Measurements from ENCODE around the gene CLK2. TPM values are rescaled to one million over a fixed set of nuclear protein-coding genes. Genes with fewer than 3 reads are reported as not detected.

Gene CLK2
- total RNA-seq, 1 donor from 2014 or later: 32.1 TPM

- intact Hi-C loops (cut with DNase I): loop anchor here (1.0 kb wide), 1 partner anchor 11 kb away; the partner anchor contains the start of gene CLK2
- H3K27ac ChIP-seq: peak within 1 kb of the TSS; percentile 79 to 82
- H3K9me3 ChIP-seq: no peaks in the 10 kb centered on the region
- peaks cover 7 to 13% of the 10 kb centered on the region in 2 donors for H3K4me1 ChIP-seq
- no peaks in the 10 kb centered on the region for H3K27me3 ChIP-seq
- peak; percentile 88 to 98 for DNase-seq (ENCODE audit: low spot score in 2 of 2)
- H3K36me3 ChIP-seq: peaks cover 37 to 62% of the 10 kb centered on the region in 2 donors
- TF ChIP-seq CTCF (IDR thresholded peaks at IDR 0.05): no peak
- peak within 1 kb of the TSS; percentile 58 to 69 for H3K4me3 ChIP-seq
These were observed 11.2 kb downstream of the CLK2 start, which contains the start of gene SCAMP3 for GRCh38 chr1:155261852-155262673. Gene SCAMP3 (minus strand): TSS chr1:155262360. CDS start chr1:155262151, 209 bp downstream.

- no peak for TF ChIP-seq CTCF (IDR thresholded peaks at IDR 0.05)
- H3K36me3 ChIP-seq: peaks cover 32 to 57% of the 10 kb centered on the region in 2 donors
- no peaks in the 10 kb centered on the region for H3K27me3 ChIP-seq
- peaks cover 7 to 13% of the 10 kb centered on the region in 2 donors for H3K4me1 ChIP-seq
- H3K27ac ChIP-seq: peak overlapping the region; percentile 79 to 82
- DNase-seq (ENCODE audit: low spot score in 2 of 2): no peak
- intact Hi-C loops (cut with DNase I): no loop called here
- H3K4me3 ChIP-seq: peak overlapping the region; percentile 58 to 69
- no peaks in the 10 kb centered on the region for H3K9me3 ChIP-seq
These were observed 11.8 kb downstream of the CLK2 start for GRCh38 chr1:155261493-155261851.

GRCh38 chr1:155260276-155260675 is 13.0 kb downstream of the CLK2 start:
- no peak overlapping the region for H3K4me3 ChIP-seq
- intact Hi-C loops (cut with DNase I): no loop called here
- no peaks in the 10 kb centered on the region for H3K27me3 ChIP-seq
- H3K9me3 ChIP-seq: no peaks in the 10 kb centered on the region
- H3K36me3 ChIP-seq: peaks cover 21 to 46% of the 10 kb centered on the region in 2 donors
- TF ChIP-seq CTCF (IDR thresholded peaks at IDR 0.05): no peak
- H3K27ac ChIP-seq: no peak overlapping the region
- DNase-seq (ENCODE audit: low spot score in 2 of 2): no peak
- H3K4me1 ChIP-seq: peaks cover 7 to 20% of the 10 kb centered on the region in 2 donors

- peaks cover 6 to 22% of the 10 kb centered on the region in 2 donors for H3K36me3 ChIP-seq
- TF ChIP-seq CTCF (IDR thresholded peaks at IDR 0.05): no peak
- no peaks in the 10 kb centered on the region for H3K27me3 ChIP-seq
- H3K4me1 ChIP-seq: peaks cover 15 to 23% of the 10 kb centered on the region in 2 donors
- peak overlapping the region; percentile 97 to 98 for H3K27ac ChIP-seq
- no peaks in the 10 kb centered on the region for H3K9me3 ChIP-seq
- peak overlapping the region; percentile 82 to 83 for H3K4me3 ChIP-seq
- intact Hi-C loops (cut with DNase I): loop anchor here (5.0 kb wide), 1 partner anchor 121 kb away; no protein-coding TSS in a partner anchor
- no peak for DNase-seq (ENCODE audit: low spot score in 2 of 2)
These were observed 17.0 kb downstream of the CLK2 start for GRCh38 chr1:155256058-155256852.

- DNase-seq (ENCODE audit: low spot score in 2 of 2): peak in 1 of 2 donors; percentile 94
- H3K4me1 ChIP-seq: peaks cover 14 to 22% of the 10 kb centered on the region in 2 donors
- intact Hi-C loops (cut with DNase I): loop anchor here (1.0 to 5.0 kb wide), 3 partner anchors 22 to 122 kb away; partner anchors contain the start of gene HCN3
These were observed 17.9 kb downstream of the CLK2 start, which contains the start of gene ENTREP3 for GRCh38 chr1:155255243-155256007. Gene ENTREP3 (minus strand): TSS chr1:155255483. CDS start chr1:155254877, 606 bp downstream.

More at GRCh38 chr1:155255243-155256007, 17.9 kb downstream of the CLK2 start, which contains the start of gene ENTREP3:
- Histone ChIP-seq H3K4me3 (peak within 1 kb of the TSS; percentile 82 to 83), H3K27ac (peak within 1 kb of the TSS; percentile 97 to 98), H3K9me3 (no peaks in the 10 kb centered on the region), H3K36me3 (peaks cover 6 to 22% of the 10 kb centered on the region in 2 donors), H3K27me3 (no peaks in the 10 kb centered on the region)
- peak in 1 of 3 experiments; percentile 14 for TF ChIP-seq CTCF (IDR thresholded peaks at IDR 0.05)
